Ovary (tissue), 9 donors: ENCODE results near the gene TESK2. TPM values are rescaled to one million over a fixed set of nuclear protein-coding genes. Genes with fewer than 3 reads are reported as not detected.

Experiments
- DNase-seq, 5 donors: peaks; one replicate each; pipeline ENCODE4 v3.0.0-alpha.2; 2019 to 2020
- H3K27ac ChIP-seq, 2 donors: fragments of 200-600 bp; one replicate each; pipeline versions ENCODE4 v1.5.1 to v1.8.0; 2019 to 2022
- H3K27me3 ChIP-seq: fragments of 200-600 bp; one replicate; pipeline ENCODE4 v1.8.0; 2022
- H3K36me3 ChIP-seq: fragments of 200-600 bp; sonication (generic); one replicate; pipeline ENCODE4 v1.5.1; 2019
- H3K4me1 ChIP-seq: one replicate; pipeline ENCODE4 v1.8.1; 2013; ENCODE audit warnings: mild to moderate bottlenecking, moderate library complexity; ENCODE audit not compliant: insufficient read depth
- H3K4me3 ChIP-seq: fragments of 200-600 bp; sonication (generic); one replicate; pipeline ENCODE4 v1.5.1; 2017
- H3K9me3 ChIP-seq, 2 donors: fragments of 200-600 bp in 1 of 2; sonication (generic) in 1 of 2; one replicate each; pipeline versions ENCODE4 v1.5.1 to v1.8.1; 2013 to 2019; ENCODE audit warnings: mild to moderate bottlenecking in 1 of 2, moderate library complexity in 1 of 2
- EP300 ChIP-seq: sonication (generic); formaldehyde crosslinking; IDR thresholded peaks from one replicate; pipeline ENCODE4 v1.6.1; 2017; ENCODE audit warnings: antibody characterized with exemption
- POLR2A ChIP-seq: fragments of 450-650 bp; IDR thresholded peaks from one replicate; pipeline ENCODE4 v1.6.1; 2017; ENCODE audit warnings: antibody characterized with exemption, mild to moderate bottlenecking, moderate library complexity
- WGBS, 3 donors: extraction: QIAGEN DNeasy Blood & Tissue Kit in 1 of 3; methylation state at CpG; one replicate each; pipeline versions ENCODE4 v1.1.5 to v1.1.7; 2013 to 2017; 5-methylcytosine and 5-hydroxymethylcytosine counted together
- intact Hi-C, 4 donors: fragments of 100-400 bp; cut with DNase I; formaldehyde crosslinking; loops; one replicate each; pipeline versions ENCODE4 v1.11.0 to v1.15.1; 2022 to 2023
- polyA plus RNA-seq, 2 donors: library from polyadenylated mRNA; stranded (reverse); fragments of 200-250 nt in 1 of 2; fragments of 350-450 nt in 1 of 2; fragmentation: Illumina TruSeq in 1 of 2; extraction: RNeasy Lipid Tissue Mini Kit (QIAGEN cat#74804) in 1 of 2; gene quantifications; one replicate each; pipeline ENCODE4 v1.2.3, GENCODE V29; 2013 to 2014
- total RNA-seq, 7 donors: library from RNA; depleted of rRNA in 2 of 7; stranded (reverse); fragments of >200 nt in 2 of 7; fragmentation: NEBNext Ultra II Directional in 3 of 7; extraction: Animal tissue kit (Norgen Biotek cat#: 25700) in 3 of 7; gene quantifications; one replicate each; pipeline versions ENCODE4 v1.1.0 to v1.2.4, GENCODE V29; 2016 to 2023
- TF ChIP-seq, protein P1 (sequence below), 3 donors: fragments of 450-650 bp in 2 of 3; fragments of 200-600 bp in 1 of 3; IDR thresholded peaks; one replicate each; pipeline versions ENCODE4 v1.5.1 to v1.8.0; 2016 to 2022; ENCODE audit warnings: antibody characterized with exemption in 3 of 3, mild to moderate bottlenecking in 1 of 3
- donor health status: DM: no; HTN: no; CAD: no; lungs with moderate emphysema.
- donor health status: DM: no; HTN: no; CAD: no.
- donor health status: Bipolar disorder and iron deficiency.
- donor health status: DM: yes; HTN: yes; CAD: no.
- donor health status: DM: no; HTN: no; CAD: no.
- donor health status: DM: yes; HTN: yes; CAD: no.

The TESK2 gene
- total and polyA plus RNA-seq, 9 donors, result 6.7 to 12.5 (median 9.7) TPM

DNA sequence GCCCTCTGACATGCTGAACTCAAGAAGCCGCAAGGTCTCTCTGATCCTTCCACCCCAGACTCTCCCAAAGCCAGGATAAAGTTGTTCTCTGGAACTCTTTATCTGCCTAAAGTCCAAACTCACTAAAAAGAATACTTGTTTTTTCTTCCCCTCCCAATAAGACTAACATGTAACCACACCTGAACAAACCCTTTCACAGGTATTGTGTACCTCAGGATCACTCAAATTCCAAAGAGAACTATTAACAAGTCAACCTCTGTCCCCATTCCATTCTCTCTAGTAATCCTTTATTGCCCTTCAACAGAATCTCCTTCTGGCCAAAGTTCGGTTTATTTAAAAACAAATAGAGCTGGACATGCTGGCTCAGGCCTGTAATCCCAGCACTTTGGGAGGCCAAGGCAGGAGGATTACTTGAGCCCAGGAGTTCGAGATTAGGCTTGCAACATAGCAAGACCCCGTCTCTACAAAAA lies 155.1 kb downstream of the TESK2 start:
- no peak overlapping the region for H3K4me3 ChIP-seq
- intact Hi-C loops, result no loop called here
- no peaks in the 10 kb centered on the region for H3K27me3 ChIP-seq
- no peaks in the 10 kb centered on the region for H3K36me3 ChIP-seq
- no peak overlapping the region for H3K27ac ChIP-seq
- H3K9me3 ChIP-seq, result no peaks in the 10 kb centered on the region
- H3K4me1 ChIP-seq, result peaks cover 2% of the 10 kb centered on the region
- 84 to 87% (median 86%) methylated on average over 4 of the region's 4 CpGs for WGBS, 3 donors
- TF ChIP-seq, protein P1, sequence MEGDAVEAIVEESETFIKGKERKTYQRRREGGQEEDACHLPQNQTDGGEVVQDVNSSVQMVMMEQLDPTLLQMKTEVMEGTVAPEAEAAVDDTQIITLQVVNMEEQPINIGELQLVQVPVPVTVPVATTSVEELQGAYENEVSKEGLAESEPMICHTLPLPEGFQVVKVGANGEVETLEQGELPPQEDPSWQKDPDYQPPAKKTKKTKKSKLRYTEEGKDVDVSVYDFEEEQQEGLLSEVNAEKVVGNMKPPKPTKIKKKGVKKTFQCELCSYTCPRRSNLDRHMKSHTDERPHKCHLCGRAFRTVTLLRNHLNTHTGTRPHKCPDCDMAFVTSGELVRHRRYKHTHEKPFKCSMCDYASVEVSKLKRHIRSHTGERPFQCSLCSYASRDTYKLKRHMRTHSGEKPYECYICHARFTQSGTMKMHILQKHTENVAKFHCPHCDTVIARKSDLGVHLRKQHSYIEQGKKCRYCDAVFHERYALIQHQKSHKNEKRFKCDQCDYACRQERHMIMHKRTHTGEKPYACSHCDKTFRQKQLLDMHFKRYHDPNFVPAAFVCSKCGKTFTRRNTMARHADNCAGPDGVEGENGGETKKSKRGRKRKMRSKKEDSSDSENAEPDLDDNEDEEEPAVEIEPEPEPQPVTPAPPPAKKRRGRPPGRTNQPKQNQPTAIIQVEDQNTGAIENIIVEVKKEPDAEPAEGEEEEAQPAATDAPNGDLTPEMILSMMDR (IDR thresholded peaks at IDR 0.05), result no peak
- TF ChIP-seq EP300 (no peak), POLR2A (no peak)
- no peak for DNase-seq

GRCh38 chr1:45334308-45335245 lies 156.4 kb downstream of the TESK2 start:
- DNase-seq, result no peak

GRCh38 chr1:45332346-45332720 lies 158.6 kb downstream of the TESK2 start:
- H3K27ac ChIP-seq, result no peak overlapping the region
- no peaks in the 10 kb centered on the region for H3K36me3 ChIP-seq
- TF ChIP-seq EP300 (no peak), POLR2A (no peak)
- TF ChIP-seq, protein P1 (IDR thresholded peaks at IDR 0.05), result no peak

More at GRCh38 chr1:45334308-45335245, 156.4 kb downstream of the TESK2 start:
- Histone ChIP-seq H3K4me3 (no peak overlapping the region), H3K27me3 (no peaks in the 10 kb centered on the region), H3K4me1 (no peaks in the 10 kb centered on the region), H3K9me3 (no peaks in the 10 kb centered on the region), H3K36me3 (no peaks in the 10 kb centered on the region), H3K27ac (no peak overlapping the region)
- WGBS, 3 donors, result 60 to 62% (median 61%) methylated on average over 9 of the region's 9 CpGs
- TF ChIP-seq EP300 (no peak), POLR2A (no peak)
- TF ChIP-seq, protein P1 (IDR thresholded peaks at IDR 0.05), result no peak
- intact Hi-C loops, result no loop called here

GRCh38 chr1:45331436-45332345 lies 159.3 kb downstream of the TESK2 start:
- intact Hi-C loops, result no loop called here
- no peak overlapping the region for H3K27ac ChIP-seq
- WGBS, 3 donors, result 93 to 95% (median 94%) methylated on average over 17 to 18 of the region's 18 CpGs
- peaks cover 4% of the 10 kb centered on the region for H3K4me1 ChIP-seq
- no peaks in the 10 kb centered on the region for H3K27me3 ChIP-seq
- no peaks in the 10 kb centered on the region for H3K36me3 ChIP-seq
- TF ChIP-seq, protein P1 (IDR thresholded peaks at IDR 0.05), result no peak
- TF ChIP-seq EP300 (no peak), POLR2A (no peak)
- H3K9me3 ChIP-seq, result no peaks in the 10 kb centered on the region
- H3K4me3 ChIP-seq, result no peak overlapping the region
- no peak for DNase-seq

More at GRCh38 chr1:45332346-45332720, 158.6 kb downstream of the TESK2 start:
- H3K9me3 ChIP-seq, result no peaks in the 10 kb centered on the region
- intact Hi-C loops, result no loop called here
- H3K4me1 ChIP-seq, result peaks cover 3% of the 10 kb centered on the region
- DNase-seq, result no peak
- no peaks in the 10 kb centered on the region for H3K27me3 ChIP-seq
- 93 to 96% (median 93%) methylated on average over 10 of the region's 10 CpGs for WGBS, 3 donors
- H3K4me3 ChIP-seq, result no peak overlapping the region
